Liver (tissue), 9 donors: Measurements from ENCODE around the gene CYP39A1. TPM values are rescaled to one million over a fixed set of nuclear protein-coding genes. Genes with fewer than 3 reads are reported as not detected.

Source experiments
- DNase-seq: peaks from one replicate; pipeline ENCODE4 v3.0.0-alpha.2; 2017; ENCODE audit warnings: low spot score
- H3K27ac ChIP-seq, 2 donors: one replicate each; pipeline ENCODE4 v1.7.0; 2013; ENCODE audit warnings: inconsistent platforms in 2 of 2, low read length in 2 of 2, control low read depth in 1 of 2, low read depth in 1 of 2, mild to moderate bottlenecking in 1 of 2
- H3K27me3 ChIP-seq, 4 donors: one replicate each; pipeline versions ENCODE4 v1.6.1 to v1.7.0; 2013; ENCODE audit warnings: low read length in 3 of 4, inconsistent platforms in 1 of 4, mild to moderate bottlenecking in 1 of 4, moderate library complexity in 1 of 4; ENCODE audit not compliant: control insufficient read depth in 4 of 4, insufficient read depth in 4 of 4
- H3K36me3 ChIP-seq, 4 donors: one replicate each; pipeline versions ENCODE4 v1.6.1 to v1.7.0; 2013; ENCODE audit warnings: low read length in 3 of 4, mild to moderate bottlenecking in 3 of 4, low read depth in 1 of 4, moderate library complexity in 1 of 4; ENCODE audit not compliant: control insufficient read depth in 4 of 4, insufficient read depth in 3 of 4
- H3K4me1 ChIP-seq, 4 donors: one replicate each; pipeline versions ENCODE4 v1.6.1 to v1.7.0; 2013; ENCODE audit warnings: low read length in 3 of 4, mild to moderate bottlenecking in 3 of 4, moderate library complexity in 1 of 4; ENCODE audit not compliant: control insufficient read depth in 4 of 4, insufficient read depth in 4 of 4
- H3K4me3 ChIP-seq, 3 donors: one replicate each; pipeline versions ENCODE4 v1.6.1 to v1.7.0; 2013; ENCODE audit warnings: low read length in 3 of 3, control low read depth in 1 of 3, low read depth in 1 of 3, mild to moderate bottlenecking in 1 of 3
- H3K9ac ChIP-seq, 2 donors: one replicate each; pipeline ENCODE4 v1.7.0; 2013; ENCODE audit warnings: low read length in 2 of 2, mild to moderate bottlenecking in 2 of 2, moderate library complexity in 2 of 2, control low read depth in 1 of 2, low read depth in 1 of 2
- H3K9me3 ChIP-seq, 4 donors: one replicate each; pipeline versions ENCODE4 v1.6.1 to v1.7.0; 2013; ENCODE audit warnings: low read length in 3 of 4; ENCODE audit not compliant: control insufficient read depth in 4 of 4
- ATF3 ChIP-seq: IDR thresholded peaks from 2 replicates; pipeline ENCODE4 v1.6.1; 2016; ENCODE audit warnings: antibody characterized with exemption
- CTCF ChIP-seq: fragments of 150-350 bp; IDR thresholded peaks from 2 replicates; pipeline ENCODE4 v1.5.1; 2017; ENCODE audit warnings: improper control_type of control experiment, low read depth, low read length; ENCODE audit not compliant: missing input control
- EGR1 ChIP-seq, 2 donors: IDR thresholded peaks; 2 replicates each; pipeline ENCODE4 v1.6.1; 2016 to 2018; ENCODE audit warnings: antibody characterized with exemption in 2 of 2, low read depth in 2 of 2
- FOXA1 ChIP-seq: IDR thresholded peaks from 2 replicates; pipeline ENCODE4 v1.6.1; 2016; ENCODE audit warnings: antibody characterized with exemption
- FOXA2 ChIP-seq: IDR thresholded peaks from 2 replicates; pipeline ENCODE4 v1.6.1; 2016; ENCODE audit warnings: antibody characterized with exemption
- HNF4A ChIP-seq, 2 donors: conservative IDR thresholded peaks; 2 replicates each; pipeline ENCODE4 v1.6.1; 2016; ENCODE audit warnings: antibody characterized with exemption in 2 of 2, mild to moderate bottlenecking in 2 of 2
- HNF4G ChIP-seq: IDR thresholded peaks from 2 replicates; pipeline ENCODE4 v1.6.1; 2016; ENCODE audit warnings: antibody characterized with exemption
- MAX ChIP-seq: IDR thresholded peaks from 2 replicates; pipeline ENCODE4 v1.6.1; 2016; ENCODE audit warnings: antibody characterized with exemption
- NR2F2 ChIP-seq: IDR thresholded peaks from 2 replicates; pipeline ENCODE4 v1.6.1; 2016; ENCODE audit warnings: antibody characterized with exemption
- RAD21 ChIP-seq, 2 donors: IDR thresholded peaks; 2 replicates each; pipeline ENCODE4 v1.6.1; 2016; ENCODE audit warnings: antibody characterized with exemption in 2 of 2, mild to moderate bottlenecking in 2 of 2
- REST ChIP-seq: IDR thresholded peaks from 2 replicates; pipeline ENCODE4 v1.6.1; 2016; ENCODE audit warnings: antibody characterized with exemption, mild to moderate bottlenecking
- RXRA ChIP-seq, 2 donors: IDR thresholded peaks; 2 replicates each; pipeline ENCODE4 v1.6.1; 2017 to 2018; ENCODE audit warnings: antibody characterized with exemption in 2 of 2, mild to moderate bottlenecking in 1 of 2
- SP1 ChIP-seq: IDR thresholded peaks from 2 replicates; pipeline ENCODE4 v1.6.1; 2018; ENCODE audit warnings: antibody characterized with exemption, mild to moderate bottlenecking
- TAF1 ChIP-seq: conservative IDR thresholded peaks from 2 replicates; pipeline ENCODE4 v1.6.1; 2016; ENCODE audit warnings: antibody characterized with exemption, mild to moderate bottlenecking
- ZBTB33 ChIP-seq: IDR thresholded peaks from 2 replicates; pipeline ENCODE4 v1.6.1; 2016; ENCODE audit warnings: antibody characterized with exemption
- WGBS: extraction: QIAGEN DNeasy Blood & Tissue Kit; methylation state at CpG from one replicate; pipeline ENCODE4 v1.1.7; 2013; 5-methylcytosine and 5-hydroxymethylcytosine counted together
- polyA plus RNA-seq, 2 donors: library from polyadenylated mRNA; stranded (reverse) in 1 of 2; unstranded in 1 of 2; fragments of 200-250 nt in 1 of 2; fragments of >200 nt in 1 of 2; fragmentation: Nextera tagmentation in 1 of 2; extraction: Ambion mirVana in 1 of 2; gene quantifications; one replicate each; pipeline versions ENCODE4 v1.2.1 to v1.2.3, GENCODE V29; 2013 to 2015
- total RNA-seq, 2 donors: library from RNA; depleted of rRNA; stranded (reverse); fragments of >200 nt; gene quantifications; one replicate each; pipeline ENCODE4 v1.2.3, GENCODE V29; 2014
- donor health status: healthy.
- donor health status: healthy.
- donor health status: healthy.
- donor health status: healthy.
- donor health status: healthy.

Gene CYP39A1
- total and polyA plus RNA-seq, 4 donors: 10.8 to 29.8 (median 15.2) TPM

GRCh38 chr6:46541556-46541955, 111.1 kb downstream of the CYP39A1 start:
- DNase-seq: no peak
- H3K4me3 ChIP-seq: no peak overlapping the region
- no peaks in the 10 kb centered on the region for H3K27me3 ChIP-seq
- H3K36me3 ChIP-seq: no peaks in the 10 kb centered on the region
- no peaks in the 10 kb centered on the region for H3K9me3 ChIP-seq
- H3K9ac ChIP-seq: no peak overlapping the region
- H3K4me1 ChIP-seq: no peaks in the 10 kb centered on the region
- 95% methylated on average over 3 of the region's 3 CpGs for WGBS
- TF ChIP-seq RAD21 (IDR thresholded peaks at IDR 0.05) (no peak), EGR1 (IDR thresholded peaks at IDR 0.05; ENCODE audit: low read depth in 2 of 2) (no peak), FOXA2 (no peak), HNF4G (no peak), MAX (no peak), TAF1 (no peak), REST (no peak), CTCF (no peak), ATF3 (no peak), NR2F2 (no peak), ZBTB33 (no peak)
- no peak overlapping the region for H3K27ac ChIP-seq

GRCh38 chr6:46539866-46540265, 112.8 kb downstream of the CYP39A1 start:
- Histone ChIP-seq H3K36me3 (no peaks in the 10 kb centered on the region), H3K9me3 (no peaks in the 10 kb centered on the region), H3K27ac (no peak overlapping the region), H3K27me3 (no peaks in the 10 kb centered on the region), H3K4me3 (no peak overlapping the region), H3K9ac (no peak overlapping the region), H3K4me1 (no peaks in the 10 kb centered on the region)
- no peak for DNase-seq
- 87% methylated on average over 2 of the region's 2 CpGs for WGBS
- TF ChIP-seq EGR1 (IDR thresholded peaks at IDR 0.05; ENCODE audit: low read depth in 2 of 2) (no peak), CTCF (no peak), REST (no peak), ATF3 (no peak), FOXA1 (no peak), HNF4A (conservative IDR thresholded peaks at IDR 0.05) (no peak), ZBTB33 (no peak), SP1 (no peak), RXRA (IDR thresholded peaks at IDR 0.05) (no peak), NR2F2 (no peak), HNF4G (no peak)
